NCI-H446 (cell line): ENCODE measurements around the gene C7orf33.
"Not testable (repeated sequence)": the region's sequence is repeated elsewhere in the genome, so short reads cannot be mapped to it uniquely, and the experiment has no call there.

Source experiments
- DNase-seq, 2 experiments: peaks; one replicate each; lab custom pipeline; 2025; lab: John Stamatoyannopoulos, UW

Gene C7orf33

GRCh38 chr7:148590471-148590870, at the start of gene C7orf33:
Gene C7orf33, plus strand, starts transcription at chr7:148590766. Its CDS starts 160 bp downstream, at chr7:148590926.
- no peak for DNase-seq

DNA sequence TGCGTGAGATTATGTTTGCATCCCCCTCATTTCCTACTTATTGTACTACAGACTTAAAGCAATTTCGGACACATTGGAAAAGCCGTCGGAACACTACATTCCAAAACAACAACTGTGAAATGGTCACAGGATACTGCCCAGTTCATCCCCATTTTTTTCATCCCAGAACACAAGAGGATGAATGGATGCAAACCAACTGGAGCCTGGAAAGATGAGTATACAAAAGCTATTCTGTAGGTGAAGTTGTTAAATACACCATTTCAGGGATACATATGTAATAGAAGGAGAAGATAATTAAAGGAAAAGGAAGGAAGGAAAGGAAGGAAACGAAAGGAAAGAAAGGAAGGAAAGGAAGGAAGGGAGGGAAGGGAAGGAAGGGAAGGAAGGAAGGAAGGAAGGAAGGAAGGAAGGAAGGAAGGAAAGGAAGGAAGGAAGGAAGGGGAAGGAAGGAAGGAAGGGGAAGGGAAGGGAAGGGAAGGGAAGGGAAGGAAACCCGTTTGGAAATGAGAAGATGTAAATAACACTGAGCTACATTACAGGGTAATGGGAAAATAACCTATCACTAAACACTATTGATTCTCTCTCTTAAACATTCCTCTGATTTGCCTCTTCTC, 48.6 kb upstream of the C7orf33 start:
- no peak for DNase-seq

- no peak for DNase-seq
These were observed 47.3 kb upstream of the C7orf33 start for GRCh38 chr7:148543302-148543701.

GRCh38 chr7:148545172-148545571, 45.4 kb upstream of the C7orf33 start:
- no peak for DNase-seq

DNA sequence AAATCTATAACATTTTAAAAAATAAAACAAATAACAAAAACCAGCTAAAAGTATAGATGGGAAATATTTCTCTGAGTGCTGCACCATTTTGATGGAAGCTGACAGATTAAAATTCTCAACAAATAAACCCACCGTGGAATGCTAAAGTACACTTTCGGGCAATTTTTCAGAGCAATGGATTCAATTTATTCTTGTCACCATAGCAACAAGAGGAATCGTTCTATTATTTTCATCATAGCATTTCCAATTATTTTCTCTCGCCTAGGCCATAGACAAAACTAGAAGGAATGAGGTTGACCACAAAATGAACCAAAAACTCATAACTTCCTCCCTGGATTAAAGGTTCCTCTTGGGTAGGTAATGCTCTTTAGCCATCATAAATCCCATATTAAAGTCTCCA, 44.6 kb upstream of the C7orf33 start:
- no peak for DNase-seq

DNA sequence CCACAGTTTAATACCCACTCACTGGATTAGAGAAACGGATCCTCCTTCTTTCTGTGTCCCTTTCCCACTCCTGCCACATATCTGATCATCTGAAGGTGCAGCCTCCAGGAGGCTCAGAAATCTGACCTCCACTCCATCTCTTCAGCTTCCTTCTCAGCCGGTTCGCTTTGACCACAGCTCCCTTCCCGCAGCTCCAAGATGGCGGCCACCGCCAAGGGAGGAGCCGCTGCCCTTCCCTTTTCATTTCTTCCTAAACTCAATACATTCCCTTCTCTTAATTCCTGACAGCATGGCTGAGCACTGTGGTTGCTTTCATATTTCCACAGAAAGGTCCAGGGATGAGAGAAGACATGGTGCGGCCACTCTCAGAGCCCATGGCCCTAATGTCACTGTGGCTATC, 43.7 kb upstream of the C7orf33 start:
- DNase-seq, result no peak

DNA sequence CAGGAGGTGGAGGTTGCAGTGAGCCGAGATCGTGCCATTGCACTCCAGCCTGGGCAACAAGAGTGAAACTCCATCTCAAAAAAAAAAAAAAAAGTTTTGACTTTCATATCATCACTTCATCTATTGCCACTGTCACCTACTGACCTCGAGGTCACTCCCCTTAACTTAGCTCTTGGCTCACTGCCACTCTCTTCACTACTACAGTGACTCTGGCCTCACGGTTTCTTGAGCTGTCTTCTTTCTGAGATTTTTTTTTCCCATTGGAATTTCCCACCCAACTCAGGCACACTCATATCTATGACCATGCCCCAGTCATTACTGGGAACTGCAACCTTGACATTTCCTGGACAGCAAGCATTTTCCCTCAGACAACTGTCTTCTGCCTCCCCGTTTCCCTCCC, 42.6 kb upstream of the C7orf33 start:
- DNase-seq, result no peak

DNA sequence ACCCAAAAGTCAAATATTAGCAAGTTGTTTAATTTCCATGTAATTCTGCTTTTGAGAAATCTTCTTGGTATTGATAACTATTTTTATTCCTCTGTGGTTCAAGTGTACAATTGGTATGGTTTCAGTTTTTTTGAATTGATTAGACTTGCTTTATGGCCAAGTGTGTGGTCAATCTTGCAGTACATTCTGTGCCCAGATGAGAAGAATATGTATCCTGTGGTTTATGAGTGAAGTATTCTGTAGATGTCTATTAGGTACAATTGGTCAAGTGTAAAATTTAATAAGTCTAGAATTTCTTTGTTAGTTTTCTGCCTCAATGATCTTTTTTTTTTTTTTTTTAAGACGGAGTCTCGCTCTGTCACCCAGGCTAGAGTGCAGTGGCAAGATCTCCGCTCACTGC, 36.6 kb upstream of the C7orf33 start:
- DNase-seq, result no peak

DNA sequence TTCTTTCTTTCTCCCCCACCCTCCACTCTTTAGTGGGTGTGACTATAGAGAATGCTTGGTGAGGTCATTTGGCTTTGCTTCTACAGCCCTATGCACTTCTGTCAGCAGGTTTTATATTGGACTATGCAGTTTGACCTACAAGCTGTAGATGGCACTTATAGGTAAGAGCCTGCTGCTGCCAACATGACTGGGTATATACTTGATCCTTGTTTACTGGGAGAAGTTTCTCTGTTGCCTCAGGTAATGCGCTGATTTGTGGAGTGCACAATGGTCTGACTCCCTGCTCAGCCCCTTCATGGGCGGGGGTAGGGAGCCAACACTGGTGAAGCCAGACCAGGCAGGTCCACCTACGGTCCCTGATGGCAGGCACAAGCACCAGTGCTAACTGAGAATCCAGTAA, 33.7 kb upstream of the C7orf33 start:
- DNase-seq, result no peak

GRCh38 chr7:148558914-148559313, 31.7 kb upstream of the C7orf33 start:
- no peak for DNase-seq

GRCh38 chr7:148561099-148561498, 29.5 kb upstream of the C7orf33 start:
- no peak for DNase-seq

- DNase-seq, result no peak
These were observed 26.8 kb upstream of the C7orf33 start for GRCh38 chr7:148563583-148564274.

- not testable (repeated sequence) for DNase-seq
These were observed 26.2 kb upstream of the C7orf33 start for GRCh38 chr7:148564275-148564951.

GRCh38 chr7:148566736-148567135, 23.8 kb upstream of the C7orf33 start:
- DNase-seq, result no peak

DNA sequence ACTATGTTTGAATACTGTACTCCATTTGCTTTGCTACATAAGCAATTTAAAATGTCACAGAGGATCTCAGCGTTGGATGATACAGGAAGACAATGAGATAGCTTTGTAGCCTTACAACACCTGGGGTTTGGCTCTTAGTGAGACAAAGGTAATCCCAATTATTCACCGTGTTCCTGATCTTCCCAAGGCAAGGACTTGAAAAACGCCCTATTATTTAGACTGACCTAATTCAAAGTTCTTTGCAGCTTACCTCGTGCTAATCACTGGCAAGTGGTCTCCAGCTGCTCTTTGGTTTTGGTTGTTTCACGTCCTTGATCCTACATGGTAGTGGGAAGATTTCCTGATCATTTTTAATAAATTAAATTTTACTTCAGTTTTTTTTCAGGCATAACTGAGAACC, 23.0 kb upstream of the C7orf33 start:
- no peak for DNase-seq

GRCh38 chr7:148570510-148570909, 20.1 kb upstream of the C7orf33 start:
- DNase-seq, result no peak

GRCh38 chr7:148570973-148571372, 19.6 kb upstream of the C7orf33 start:
- DNase-seq, result not testable (repeated sequence)

DNA sequence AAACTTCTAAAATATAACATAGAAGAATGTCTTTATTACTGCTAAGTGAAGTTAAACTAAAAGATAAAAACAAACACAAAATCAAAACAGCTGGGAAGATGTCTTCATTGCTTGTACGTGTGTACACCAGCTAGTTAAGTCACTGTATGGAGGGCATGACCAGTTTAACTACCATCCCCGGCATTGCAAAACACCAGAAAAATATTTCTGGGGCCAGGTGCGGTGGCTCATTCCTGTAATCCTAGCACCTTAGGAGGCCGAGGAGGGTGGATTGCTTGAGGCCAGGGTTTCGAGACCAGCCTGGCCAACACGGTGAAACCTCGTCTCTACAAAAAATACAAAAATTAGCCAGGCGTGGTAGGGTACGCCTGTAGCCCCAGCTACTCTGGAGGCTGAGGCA, 19.2 kb upstream of the C7orf33 start:
- no peak for DNase-seq

DNA sequence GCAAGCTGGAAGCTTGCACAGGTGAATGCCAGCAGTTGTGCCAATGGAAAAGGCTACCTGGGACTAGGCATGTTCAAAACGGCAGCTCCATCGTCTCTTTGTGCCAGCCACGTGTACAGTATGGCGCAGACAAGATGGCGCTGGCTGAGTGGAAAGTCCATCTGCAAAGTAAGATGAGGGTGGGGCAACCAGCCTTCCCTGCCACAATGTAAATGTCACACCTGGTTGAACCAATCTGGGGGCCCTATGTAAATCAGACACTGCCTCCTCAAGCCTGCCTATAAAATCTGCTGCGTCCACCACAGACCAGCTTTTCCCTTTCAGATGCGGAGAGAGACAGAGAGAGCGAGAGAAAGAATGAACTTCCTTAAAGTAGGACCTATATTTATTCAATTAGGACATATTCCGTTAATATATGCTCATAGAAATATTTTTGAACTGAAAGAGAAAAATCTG, 18.5 kb upstream of the C7orf33 start:
- no peak for DNase-seq

DNA sequence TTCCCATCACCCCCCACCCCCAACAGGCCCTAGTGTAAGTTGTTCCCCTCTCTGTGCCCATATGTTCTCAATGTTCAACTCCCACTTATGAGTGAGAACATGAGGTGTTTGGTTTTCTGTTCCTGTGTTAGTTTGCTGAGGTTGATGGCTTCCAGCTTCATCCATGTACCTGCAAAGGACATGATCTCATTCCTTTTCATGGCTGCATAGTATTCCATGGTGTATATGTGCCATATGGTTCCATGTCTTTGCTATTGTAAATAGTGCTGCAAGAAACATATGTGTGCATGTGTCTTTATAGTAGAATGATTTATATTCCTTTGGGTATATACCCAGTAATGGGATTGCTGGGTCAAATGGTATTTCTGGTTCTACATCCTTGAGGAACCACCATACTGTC, 17.0 kb upstream of the C7orf33 start:
- DNase-seq, result not testable (repeated sequence)

DNA sequence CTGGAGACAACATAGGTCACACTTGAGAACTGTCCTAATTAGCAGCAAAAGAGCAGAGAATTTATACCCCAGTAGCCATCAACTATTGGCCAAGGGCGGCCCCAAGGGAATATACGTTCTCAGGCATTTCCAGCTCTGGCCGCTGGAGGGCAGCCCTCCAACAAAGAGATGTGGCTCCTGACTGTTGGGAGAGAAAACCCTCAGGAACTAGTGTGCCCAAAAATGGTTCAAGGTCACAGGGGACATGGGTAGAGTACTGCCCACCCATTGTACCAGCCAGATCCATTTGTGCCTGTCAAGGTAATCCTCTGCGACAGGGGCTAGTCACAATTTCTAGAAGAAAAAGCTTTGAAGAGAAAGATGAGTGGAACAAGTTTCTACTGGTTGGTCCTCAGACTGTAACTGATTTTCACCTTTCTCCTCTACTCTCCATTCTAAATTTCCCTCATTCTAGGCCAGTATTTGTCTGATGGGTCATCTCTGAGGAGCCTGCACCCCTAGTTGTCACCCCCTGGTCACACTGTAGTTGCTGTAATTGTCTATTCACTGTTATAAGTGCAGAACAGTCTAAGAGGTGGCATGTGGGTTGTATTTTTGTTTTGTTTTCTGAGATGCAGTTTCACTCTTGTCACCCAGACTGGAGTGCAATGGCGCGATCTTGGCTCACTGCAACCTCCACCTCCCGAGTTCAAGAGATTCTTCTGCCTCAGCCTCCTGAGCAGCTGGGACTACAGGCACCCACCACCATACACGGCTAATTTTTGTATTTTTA, 14.7 kb upstream of the C7orf33 start:
- peak; percentile 33 to 75 for DNase-seq

DNA sequence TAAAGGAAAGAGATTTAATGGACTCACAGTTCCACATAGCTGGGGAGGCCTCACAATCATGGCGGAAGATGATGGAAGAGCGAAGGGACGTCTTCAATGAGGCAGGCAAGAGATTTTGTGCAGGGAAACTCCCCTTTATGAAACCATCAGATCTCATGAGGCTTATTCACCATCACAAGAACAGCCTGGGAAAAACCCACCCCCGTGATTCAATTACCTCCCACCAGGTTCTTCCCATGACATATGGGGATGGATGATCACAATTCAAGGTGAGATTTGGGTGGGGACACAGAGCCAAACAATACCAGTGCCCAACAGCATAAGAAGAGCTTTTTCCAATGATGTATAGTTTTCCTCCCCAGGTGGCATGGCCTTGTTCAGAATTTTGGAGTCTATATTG, 11.2 kb upstream of the C7orf33 start:
- DNase-seq, result no peak
